ENCODE results near the gene GPLD1.
"Not testable (repeated sequence)": the region's sequence is repeated elsewhere in the genome, so short reads cannot be mapped to it uniquely, and the experiment has no call there.

Gene GPLD1

DNA sequence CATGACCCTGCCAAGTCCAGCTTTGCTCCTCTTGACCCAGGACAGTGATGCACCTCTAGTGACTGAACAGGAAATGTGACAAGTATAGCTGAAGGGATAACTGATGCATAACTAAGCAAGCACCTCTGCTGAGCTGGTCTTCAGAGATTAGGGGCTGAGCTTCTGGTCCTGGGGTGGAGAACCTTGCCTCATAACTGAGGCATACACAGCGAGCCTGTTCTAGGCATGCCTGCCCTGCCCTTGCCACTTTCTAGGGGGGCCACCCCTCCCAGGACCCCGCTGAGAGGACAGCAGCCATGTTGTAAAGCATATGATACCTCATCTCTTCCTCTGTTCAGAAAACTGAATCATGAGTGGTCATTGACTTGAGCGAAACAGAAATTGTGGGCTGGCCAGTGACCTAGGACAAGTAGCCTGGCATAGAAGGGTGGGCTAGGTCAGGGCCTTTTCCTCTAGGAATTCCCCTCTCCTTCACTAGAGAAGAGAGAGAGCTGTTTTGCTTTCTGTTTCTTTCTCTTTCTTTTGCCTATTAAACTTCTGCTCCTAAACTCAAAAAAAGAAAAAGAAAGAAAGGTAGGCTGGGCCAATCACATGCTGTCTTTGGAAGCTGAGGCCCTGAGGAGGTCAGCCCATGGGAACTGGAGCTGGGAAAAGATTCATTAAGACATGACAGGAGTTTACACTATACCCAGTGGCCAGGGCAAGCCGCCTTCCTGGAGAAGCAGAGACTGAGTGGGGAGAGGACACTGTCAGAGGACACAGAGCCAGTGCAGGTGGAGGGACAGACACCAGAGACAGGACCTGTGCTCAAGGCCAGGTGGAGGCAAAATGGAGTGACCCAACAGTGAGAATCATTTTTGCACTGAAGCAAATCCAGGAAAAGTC lies 28.5 kb upstream of the GPLD1 start:
- DNase-seq (ENCODE audit: low read depth): no peak
- H3K4me3 ChIP-seq (ENCODE audit: control insufficient read depth, low read depth, low read length): no peak overlapping the region
- TF ChIP-seq, protein P1, sequence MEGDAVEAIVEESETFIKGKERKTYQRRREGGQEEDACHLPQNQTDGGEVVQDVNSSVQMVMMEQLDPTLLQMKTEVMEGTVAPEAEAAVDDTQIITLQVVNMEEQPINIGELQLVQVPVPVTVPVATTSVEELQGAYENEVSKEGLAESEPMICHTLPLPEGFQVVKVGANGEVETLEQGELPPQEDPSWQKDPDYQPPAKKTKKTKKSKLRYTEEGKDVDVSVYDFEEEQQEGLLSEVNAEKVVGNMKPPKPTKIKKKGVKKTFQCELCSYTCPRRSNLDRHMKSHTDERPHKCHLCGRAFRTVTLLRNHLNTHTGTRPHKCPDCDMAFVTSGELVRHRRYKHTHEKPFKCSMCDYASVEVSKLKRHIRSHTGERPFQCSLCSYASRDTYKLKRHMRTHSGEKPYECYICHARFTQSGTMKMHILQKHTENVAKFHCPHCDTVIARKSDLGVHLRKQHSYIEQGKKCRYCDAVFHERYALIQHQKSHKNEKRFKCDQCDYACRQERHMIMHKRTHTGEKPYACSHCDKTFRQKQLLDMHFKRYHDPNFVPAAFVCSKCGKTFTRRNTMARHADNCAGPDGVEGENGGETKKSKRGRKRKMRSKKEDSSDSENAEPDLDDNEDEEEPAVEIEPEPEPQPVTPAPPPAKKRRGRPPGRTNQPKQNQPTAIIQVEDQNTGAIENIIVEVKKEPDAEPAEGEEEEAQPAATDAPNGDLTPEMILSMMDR (conservative IDR thresholded peaks at IDR 0.05; ENCODE audit: control insufficient read depth, insufficient read depth, low read depth, low read length): no peak

DNA sequence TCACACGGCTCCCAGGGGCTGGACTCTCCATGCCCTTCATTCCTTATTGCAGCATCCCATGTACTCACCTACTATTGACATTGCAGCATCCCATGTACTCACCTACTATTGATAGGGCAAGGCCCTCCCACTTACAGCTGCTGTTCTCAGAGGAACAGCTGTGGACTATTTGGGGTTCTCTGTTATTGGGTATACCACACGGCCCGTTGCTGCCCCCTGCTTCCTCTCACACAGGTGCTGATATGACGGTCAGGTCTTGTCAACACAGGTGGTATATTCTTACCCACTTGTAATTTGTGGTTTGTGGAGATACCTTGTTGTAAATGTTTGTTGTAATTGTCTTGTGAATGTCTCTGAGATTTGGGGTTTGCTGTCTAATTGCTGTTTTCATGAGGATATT lies 24.2 kb upstream of the GPLD1 start:
- DNase-seq (ENCODE audit: low read depth): no peak
- no peak overlapping the region for H3K4me3 ChIP-seq (ENCODE audit: control insufficient read depth, low read depth, low read length)
- TF ChIP-seq, protein P1 (conservative IDR thresholded peaks at IDR 0.05; ENCODE audit: control insufficient read depth, insufficient read depth, low read depth, low read length): no peak

DNA sequence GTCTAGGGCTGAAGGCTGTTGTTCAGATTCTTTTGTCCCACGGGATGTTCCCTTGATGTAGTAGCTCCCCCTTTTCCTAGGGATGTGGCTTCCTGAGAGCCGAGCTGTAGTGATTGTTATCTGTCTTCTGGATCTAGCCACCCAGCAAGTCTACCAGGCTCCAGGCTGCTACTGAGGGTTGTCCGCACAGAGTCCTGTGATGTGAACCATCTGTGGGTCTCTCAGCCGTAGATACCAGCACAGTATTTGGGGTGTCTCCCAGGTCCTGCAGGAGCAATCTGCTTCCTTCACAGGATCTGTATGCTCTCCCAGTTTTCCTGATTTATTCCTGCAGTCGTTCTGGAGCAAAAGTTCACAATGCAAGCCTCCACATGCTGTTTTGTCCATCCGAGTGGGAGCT lies 22.6 kb upstream of the GPLD1 start:
- DNase-seq (ENCODE audit: low read depth); H3K4me3 ChIP-seq (ENCODE audit: control insufficient read depth, low read depth, low read length): not testable (repeated sequence)

DNA sequence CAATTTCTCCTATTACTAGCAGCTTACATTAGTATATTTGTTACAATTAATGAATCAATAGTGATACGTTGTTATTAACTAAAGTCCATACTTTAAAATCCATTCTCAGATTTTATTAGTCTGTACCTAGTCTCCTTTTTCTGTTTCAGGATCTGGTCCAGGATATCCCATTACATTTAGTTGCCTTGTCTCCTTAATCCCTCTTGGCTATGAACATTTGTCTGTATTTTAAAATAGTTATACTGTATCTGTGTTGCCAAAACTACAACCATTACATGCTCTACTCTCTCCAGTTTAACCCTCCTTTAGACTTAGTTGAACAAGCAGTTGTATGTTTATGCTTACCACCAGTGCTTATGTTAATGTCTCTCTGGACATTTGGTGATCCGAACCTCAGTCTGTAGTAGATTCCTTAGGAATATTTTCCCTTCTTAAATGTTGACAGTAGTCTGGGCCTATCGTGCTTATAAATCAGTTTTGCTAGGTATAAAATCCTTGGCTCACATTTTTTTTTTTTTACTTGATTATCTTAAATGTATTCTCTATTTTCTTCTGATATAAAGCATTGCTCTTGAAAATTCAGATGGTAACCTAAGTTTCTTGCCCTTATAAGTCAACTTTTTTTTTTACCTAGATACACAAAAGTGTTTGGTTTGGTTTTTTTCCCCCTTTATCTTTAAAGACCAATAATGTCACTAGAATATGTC lies 17.6 kb upstream of the GPLD1 start:
- no peak for DNase-seq (ENCODE audit: low read depth)
- no peak overlapping the region for H3K4me3 ChIP-seq (ENCODE audit: control insufficient read depth, low read depth, low read length)
- TF ChIP-seq, protein P1 (conservative IDR thresholded peaks at IDR 0.05; ENCODE audit: control insufficient read depth, insufficient read depth, low read depth, low read length): no peak

DNA sequence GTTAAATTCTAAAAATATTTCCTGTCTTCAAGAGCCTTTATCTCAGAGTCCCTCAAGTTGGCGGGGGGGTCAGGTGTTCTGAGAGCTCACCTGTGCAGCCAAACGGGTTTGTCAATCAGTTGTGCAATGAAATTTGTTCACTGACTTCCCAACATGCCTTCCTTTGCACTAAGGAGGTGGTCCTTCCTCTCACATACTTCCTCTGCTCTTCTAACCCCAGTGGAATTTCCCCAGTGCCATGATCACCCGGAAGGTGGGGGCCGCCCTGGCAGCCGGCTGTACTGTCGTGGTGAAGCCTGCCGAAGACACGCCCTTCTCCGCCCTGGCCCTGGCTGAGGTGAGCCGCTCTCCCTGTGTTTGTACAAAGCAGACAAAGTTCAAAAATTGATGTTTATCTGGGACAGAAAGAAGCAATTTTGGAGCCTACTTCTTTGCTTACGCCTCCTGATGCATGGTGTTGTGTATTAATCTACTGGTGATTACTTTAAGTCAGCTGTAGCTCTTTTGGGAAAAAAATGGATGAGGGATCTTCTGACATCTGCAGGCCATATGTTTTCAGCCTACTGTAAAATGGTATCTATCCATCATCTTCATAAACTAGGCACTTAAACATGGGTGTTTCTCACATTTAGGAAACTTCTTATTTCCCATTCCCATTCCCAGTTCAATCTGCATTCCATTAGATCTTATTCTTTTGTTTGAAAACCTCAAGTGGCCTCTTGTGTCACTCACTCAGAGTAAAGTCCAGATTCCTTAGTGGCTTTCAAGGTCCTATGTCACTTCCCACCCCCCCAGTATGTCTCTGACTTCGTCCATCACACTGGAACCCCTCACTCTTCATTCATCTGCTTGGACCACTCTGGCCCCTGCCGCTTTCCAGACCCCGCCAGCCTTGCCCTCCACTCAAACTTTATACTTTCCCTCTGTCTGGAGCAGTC lies 15.5 kb upstream of the GPLD1 start:
- TF ChIP-seq, protein P1 (conservative IDR thresholded peaks at IDR 0.05; ENCODE audit: control insufficient read depth, insufficient read depth, low read depth, low read length): no peak
- DNase-seq (ENCODE audit: low read depth): no peak
- H3K4me3 ChIP-seq (ENCODE audit: control insufficient read depth, low read depth, low read length): no peak overlapping the region

DNA sequence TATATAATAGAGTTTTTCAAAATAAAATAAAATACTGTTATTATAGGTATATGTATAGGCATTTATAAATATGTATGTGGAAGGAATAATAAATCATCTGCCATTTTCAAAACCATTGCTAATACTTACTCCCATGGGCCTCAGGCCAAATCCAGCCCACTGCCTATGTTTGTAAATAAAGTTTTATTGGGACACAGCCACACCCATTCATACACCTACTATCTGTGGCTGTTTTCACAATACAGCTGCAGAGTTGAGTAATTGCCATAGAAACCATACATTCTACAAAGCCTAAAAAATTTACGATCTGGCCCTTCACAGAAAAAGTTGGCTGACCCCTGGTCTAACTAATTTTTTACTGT lies 14.9 kb upstream of the GPLD1 start:
- no peak overlapping the region for H3K4me3 ChIP-seq (ENCODE audit: control insufficient read depth, low read depth, low read length)
- TF ChIP-seq, protein P1 (conservative IDR thresholded peaks at IDR 0.05; ENCODE audit: control insufficient read depth, insufficient read depth, low read depth, low read length): no peak
- DNase-seq (ENCODE audit: low read depth): no peak

Data from fibroblast of mammary gland (primary cell).